Measurements from ENCODE around the gene DSCAM.

GRCh38 chr21:40567501-40567900 lies 279.5 kb downstream of the DSCAM start:
- no peak for TF ChIP-seq CTCF (IDR thresholded peaks at IDR 0.05)
- TF ChIP-seq POLR2A (IDR thresholded peaks at IDR 0.05) = no peak
